Measurements from ENCODE around the gene GUCY1B1. TPM values are rescaled to one million over a fixed set of nuclear protein-coding genes. Genes with fewer than 3 reads are reported as not detected.

GUCY1B1 gene
- total RNA-seq, 1 donor from 2014 or later = 0.22 TPM

- no peak for DNase-seq
Measured at GRCh38 chr4:155722336-155722735, 36.5 kb upstream of the GUCY1B1 start.

DNA sequence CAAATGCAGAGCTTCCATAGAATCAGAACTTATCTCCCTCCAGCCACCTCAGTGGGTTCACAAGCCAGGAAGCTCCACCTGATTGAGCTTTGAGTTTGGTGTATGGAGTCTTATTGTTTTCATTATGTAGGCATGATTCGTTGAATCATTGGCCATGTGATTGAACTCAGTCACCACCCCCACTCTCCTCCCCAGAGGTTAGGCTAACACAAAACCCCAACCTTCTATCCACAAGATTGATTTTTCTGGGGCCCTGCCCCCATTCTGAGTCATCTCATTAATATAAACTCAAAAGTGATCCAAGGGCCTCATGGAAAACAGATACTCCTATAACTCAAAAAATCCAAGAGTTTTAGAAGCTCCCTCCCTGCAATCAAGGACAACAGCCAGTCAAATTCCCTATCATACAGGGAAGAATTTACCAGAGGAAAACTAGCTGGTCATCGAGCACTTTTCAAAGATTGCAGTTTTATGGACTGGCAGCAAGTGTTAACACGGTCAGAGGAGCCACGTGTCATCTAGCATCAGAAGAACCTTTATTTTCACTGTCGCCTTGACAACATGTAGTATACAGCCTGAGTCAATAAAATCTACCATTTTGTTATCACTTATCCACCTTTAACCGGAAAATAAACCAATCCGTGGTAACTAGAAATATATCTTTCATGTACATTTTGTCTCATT lies 35.9 kb upstream of the GUCY1B1 start:
- Mint-ChIP-seq H3K4me3 (no peak overlapping the region), H3K27me3 (no peaks in the 10 kb centered on the region), H3K4me1 (no peaks in the 10 kb centered on the region), H3K27ac (no peak overlapping the region), H3K36me3 (ENCODE audit: low read depth) (no peaks in the 10 kb centered on the region), H3K9me3 (no peaks in the 10 kb centered on the region)
- POLR2A ChIA-PET = no interaction called here
- TF ChIP-seq CTCF (IDR thresholded peaks at IDR 0.05) = no peak
- no peak for DNase-seq
- intact Hi-C loops (cut with micrococcal nuclease) = no loop called here
- CTCF ChIA-PET = no interaction called here
- no peak for ATAC-seq (ENCODE audit: low read depth)

More at GRCh38 chr4:155722336-155722735, 36.5 kb upstream of the GUCY1B1 start:
- Mint-ChIP-seq H3K27ac (no peak overlapping the region), H3K36me3 (ENCODE audit: low read depth) (no peaks in the 10 kb centered on the region), H3K27me3 (no peaks in the 10 kb centered on the region), H3K4me3 (no peak overlapping the region), H3K9me3 (no peaks in the 10 kb centered on the region), H3K4me1 (no peaks in the 10 kb centered on the region)
- POLR2A ChIA-PET = no interaction called here
- no peak for TF ChIP-seq CTCF (IDR thresholded peaks at IDR 0.05)
- ATAC-seq (ENCODE audit: low read depth) = no peak
- CTCF ChIA-PET = no interaction called here
- intact Hi-C loops (cut with micrococcal nuclease) = no loop called here

- no peak for ATAC-seq (ENCODE audit: low read depth)
- H3K4me1 Mint-ChIP-seq = no peaks in the 10 kb centered on the region
- no peak for DNase-seq
- H3K27ac Mint-ChIP-seq = no peak overlapping the region
- no peaks in the 10 kb centered on the region for H3K36me3 Mint-ChIP-seq (ENCODE audit: low read depth)
- ChIA-PET CTCF (no interaction called here), POLR2A (no interaction called here)
- intact Hi-C loops (cut with micrococcal nuclease) = no loop called here
- no peak overlapping the region for H3K4me3 Mint-ChIP-seq
- no peak for TF ChIP-seq CTCF (IDR thresholded peaks at IDR 0.05)
- H3K9me3 Mint-ChIP-seq = no peaks in the 10 kb centered on the region
- no peaks in the 10 kb centered on the region for H3K27me3 Mint-ChIP-seq
Measured at GRCh38 chr4:155724731-155725130, 34.1 kb upstream of the GUCY1B1 start.

DNA sequence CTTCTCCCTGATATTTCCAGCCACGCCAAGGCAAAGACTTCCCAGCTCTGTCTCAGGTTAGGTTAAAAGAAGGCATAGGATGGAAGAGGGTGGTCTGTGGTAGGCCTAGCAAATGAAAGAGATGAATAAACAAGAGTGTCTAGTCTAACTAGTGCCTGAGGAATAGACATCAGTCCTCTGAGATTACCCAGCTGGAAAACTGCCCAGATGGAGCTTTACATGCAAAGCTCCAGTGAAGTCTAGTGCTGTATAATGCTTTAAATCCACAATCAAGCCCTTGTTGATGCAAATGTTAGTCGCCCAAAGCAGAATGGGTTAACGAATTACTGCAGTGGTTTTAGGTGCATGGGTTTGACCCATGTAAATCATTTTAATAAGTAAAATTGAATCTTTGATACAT lies 24.8 kb upstream of the GUCY1B1 start:
- H3K36me3 Mint-ChIP-seq (ENCODE audit: low read depth) = no peaks in the 10 kb centered on the region
- H3K4me1 Mint-ChIP-seq = no peaks in the 10 kb centered on the region
- H3K9me3 Mint-ChIP-seq = no peaks in the 10 kb centered on the region
- no peak overlapping the region for H3K4me3 Mint-ChIP-seq
- no peak for TF ChIP-seq CTCF (IDR thresholded peaks at IDR 0.05)
- ATAC-seq (ENCODE audit: low read depth) = no peak
- H3K27ac Mint-ChIP-seq = no peak overlapping the region
- no peak for DNase-seq
- ChIA-PET POLR2A (no interaction called here), CTCF (no interaction called here)
- H3K27me3 Mint-ChIP-seq = no peaks in the 10 kb centered on the region
- intact Hi-C loops (cut with micrococcal nuclease) = no loop called here

DNA sequence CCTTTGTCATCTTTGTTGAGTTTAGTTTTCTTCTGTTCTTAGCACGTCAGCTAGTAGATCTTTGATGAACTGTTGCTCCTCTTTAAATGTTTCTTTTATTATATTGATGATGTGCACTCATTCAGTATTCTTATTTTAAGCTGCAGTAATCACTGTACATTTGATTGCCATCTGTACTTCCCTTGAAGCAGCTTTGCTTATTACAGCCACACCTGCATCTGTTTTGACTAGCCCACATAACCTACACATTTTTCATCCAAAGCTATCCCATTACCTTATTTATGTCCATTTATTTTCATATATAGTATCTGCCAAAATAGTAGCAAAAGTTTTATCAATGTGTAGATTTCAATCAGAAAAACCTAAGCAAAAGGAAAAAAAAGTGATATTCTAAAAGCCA lies 23.9 kb upstream of the GUCY1B1 start:
- DNase-seq (no peak), ATAC-seq (ENCODE audit: low read depth) (no peak)
- no peak for TF ChIP-seq CTCF (IDR thresholded peaks at IDR 0.05)
- POLR2A ChIA-PET = no interaction called here
- intact Hi-C loops (cut with micrococcal nuclease) = no loop called here
- H3K36me3 Mint-ChIP-seq (ENCODE audit: low read depth) = no peaks in the 10 kb centered on the region
- CTCF ChIA-PET = no interaction called here
- no peak overlapping the region for H3K4me3 Mint-ChIP-seq
- H3K4me1 Mint-ChIP-seq = no peaks in the 10 kb centered on the region
- no peak overlapping the region for H3K27ac Mint-ChIP-seq
- no peaks in the 10 kb centered on the region for H3K27me3 Mint-ChIP-seq
- no peaks in the 10 kb centered on the region for H3K9me3 Mint-ChIP-seq

Data from activated B cell treated with CpG ODN at 0.5 μM for 24 hours (primary cell).